Measurements from ENCODE around the gene DIPK1C.

- TF ChIP-seq CTCF (IDR thresholded peaks at IDR 0.05) (no peak), POLR2AphosphoS5 (IDR thresholded peaks at IDR 0.05) (no peak)
These were observed 67.1 kb downstream of the DIPK1C start for GRCh38 chr18:74389991-74390390.

Measured in esophagus muscularis mucosa (tissue), 3 donors.